ENCODE data around the gene ERC2. TPM values are rescaled to one million over a fixed set of nuclear protein-coding genes. Genes with fewer than 3 reads are reported as not detected.

The ERC2 gene
- total and polyA plus RNA-seq, 2 of the 8 experiments (the other 6 are each of a cell fraction or from before 2014, with no cell fraction given) = 16.4 to 22.8 TPM

- TF ChIP-seq CHD7 (IDR thresholded peaks at IDR 0.05; ENCODE audit: insufficient replicate concordance, low read length) (no peak), GABPA (IDR thresholded peaks at IDR 0.05; ENCODE audit: borderline replicate concordance, insufficient read depth, low read length) (no peak), CTBP2 (IDR thresholded peaks at IDR 0.05; ENCODE audit: borderline replicate concordance, insufficient read depth, insufficient read length, low read length) (no peak), CREB1 (IDR thresholded peaks at IDR 0.05) (no peak)
Measured at GRCh38 chr3:55719006-55719405, 749.3 kb downstream of the ERC2 start (continued).

Measured in H1 (cell line).